Tibial artery (tissue), 4 donors: ENCODE data around the gene LIPF.

Experiments used
- DNase-seq, 2 donors: peaks; one replicate each; pipeline ENCODE4 v3.0.0-alpha.2; 2019
- H3K27ac ChIP-seq, 2 donors: fragments of 200-600 bp; sonication (generic) in 1 of 2; 1 replicate in 1 of 2; 2 replicates in 1 of 2; pipeline ENCODE4 v1.5.1; 2018 to 2019; ENCODE audit warnings: mild to moderate bottlenecking in 1 of 2
- H3K27me3 ChIP-seq, 2 donors: fragments of 200-600 bp; sonication (generic) in 1 of 2; one replicate each; pipeline versions ENCODE4 v1.5.1 to v1.6.0; 2016 to 2019
- H3K36me3 ChIP-seq, 3 donors: fragments of 200-600 bp; sonication (generic) in 2 of 3; one replicate each; pipeline ENCODE4 v1.5.1; 2016 to 2019; ENCODE audit warnings: mild to moderate bottlenecking in 2 of 3
- H3K4me1 ChIP-seq, 4 donors: fragments of 200-600 bp; sonication (generic) in 2 of 4; 1 replicate in 3 of 4; 2 replicates in 1 of 4; pipeline ENCODE4 v1.5.1; 2016 to 2019
- H3K4me3 ChIP-seq, 2 donors: fragments of 200-600 bp; sonication (generic) in 1 of 2; 1 replicate in 1 of 2; 2 replicates in 1 of 2; pipeline ENCODE4 v1.5.1; 2018 to 2019; ENCODE audit warnings: mild to moderate bottlenecking in 2 of 2
- H3K9me3 ChIP-seq, 3 donors: fragments of 200-600 bp; sonication (generic) in 1 of 3; one replicate each; pipeline ENCODE4 v1.5.1; 2016 to 2019
- CTCF ChIP-seq, 2 experiments: fragments of 200-600 bp in 1 of 2; fragments of 450-650 bp in 1 of 2; IDR thresholded peaks; one replicate each; pipeline ENCODE4 v1.5.1; 2017 to 2019; ENCODE audit warnings: antibody characterized with exemption in 2 of 2, mild to moderate bottlenecking in 1 of 2, moderate library complexity in 1 of 2
- intact Hi-C: fragments of 100-400 bp; cut with DNase I; formaldehyde crosslinking; loops from one replicate; pipeline ENCODE4 v1.15.0; 2023; ENCODE audit warnings: low total_unique reads

Gene LIPF

GRCh38 chr10:88676283-88677060 is 12.2 kb downstream of the LIPF start:
- no peaks in the 10 kb centered on the region for H3K9me3 ChIP-seq
- H3K27me3 ChIP-seq, result no peaks in the 10 kb centered on the region
- no peaks in the 10 kb centered on the region for H3K4me1 ChIP-seq
- intact Hi-C loops, result no loop called here
- H3K27ac ChIP-seq, result no peak overlapping the region
- no peak overlapping the region for H3K4me3 ChIP-seq
- DNase-seq, result no peak
- no peaks in the 10 kb centered on the region for H3K36me3 ChIP-seq
- no peak for TF ChIP-seq CTCF (IDR thresholded peaks at IDR 0.05)

GRCh38 chr10:88680958-88681357 is 16.7 kb downstream of the LIPF start:
- H3K4me1 ChIP-seq, result no peaks in the 10 kb centered on the region

GRCh38 chr10:88682491-88682890 is 18.2 kb downstream of the LIPF start:
- intact Hi-C loops, result no loop called here

More at GRCh38 chr10:88680958-88681357, 16.7 kb downstream of the LIPF start:
- H3K36me3 ChIP-seq, result no peaks in the 10 kb centered on the region
- no peak for TF ChIP-seq CTCF (IDR thresholded peaks at IDR 0.05)
- no peaks in the 10 kb centered on the region for H3K27me3 ChIP-seq
- intact Hi-C loops, result no loop called here
- H3K9me3 ChIP-seq, result no peaks in the 10 kb centered on the region
- no peak overlapping the region for H3K4me3 ChIP-seq
- H3K27ac ChIP-seq, result no peak overlapping the region
- no peak for DNase-seq

GRCh38 chr10:88687853-88688467 is 23.7 kb downstream of the LIPF start:
- Histone ChIP-seq H3K27ac (no peak overlapping the region), H3K4me3 (no peak overlapping the region), H3K9me3 (no peaks in the 10 kb centered on the region), H3K27me3 (peaks cover 0 to 5% of the 10 kb centered on the region in 2 donors), H3K4me1 (no peaks in the 10 kb centered on the region), H3K36me3 (no peaks in the 10 kb centered on the region)
- TF ChIP-seq CTCF (IDR thresholded peaks at IDR 0.05), result peak; percentile 54 to 65
- intact Hi-C loops, result no loop called here
- DNase-seq, result no peak

More at GRCh38 chr10:88682491-88682890, 18.2 kb downstream of the LIPF start:
- DNase-seq, result no peak
- no peak overlapping the region for H3K27ac ChIP-seq
- H3K4me1 ChIP-seq, result no peaks in the 10 kb centered on the region
- TF ChIP-seq CTCF (IDR thresholded peaks at IDR 0.05), result no peak
- no peaks in the 10 kb centered on the region for H3K27me3 ChIP-seq
- H3K4me3 ChIP-seq, result no peak overlapping the region
- no peaks in the 10 kb centered on the region for H3K36me3 ChIP-seq
- no peaks in the 10 kb centered on the region for H3K9me3 ChIP-seq

- H3K4me3 ChIP-seq, result no peak overlapping the region
- intact Hi-C loops, result no loop called here
- DNase-seq, result no peak
These were observed 25.1 kb downstream of the LIPF start for GRCh38 chr10:88689366-88689765.

More at GRCh38 chr10:88689366-88689765, 25.1 kb downstream of the LIPF start:
- Histone ChIP-seq H3K4me1 (no peaks in the 10 kb centered on the region), H3K27ac (no peak overlapping the region), H3K9me3 (no peaks in the 10 kb centered on the region), H3K27me3 (peaks cover 0 to 5% of the 10 kb centered on the region in 2 donors), H3K36me3 (no peaks in the 10 kb centered on the region)
- no peak for TF ChIP-seq CTCF (IDR thresholded peaks at IDR 0.05)
